Activated CD4-positive, alpha-beta T cell treated with anti-CD3 and anti-CD28 coated beads, Interleukin-2, amount 50 U/mL, for 16 hours (primary cell): Measurements from ENCODE around the gene CCL2.

ENCODE experiments used
- DNase-seq: peaks from one replicate; pipeline ENCODE4 v3.0.0-alpha.2; 2020

CCL2 gene

DNA sequence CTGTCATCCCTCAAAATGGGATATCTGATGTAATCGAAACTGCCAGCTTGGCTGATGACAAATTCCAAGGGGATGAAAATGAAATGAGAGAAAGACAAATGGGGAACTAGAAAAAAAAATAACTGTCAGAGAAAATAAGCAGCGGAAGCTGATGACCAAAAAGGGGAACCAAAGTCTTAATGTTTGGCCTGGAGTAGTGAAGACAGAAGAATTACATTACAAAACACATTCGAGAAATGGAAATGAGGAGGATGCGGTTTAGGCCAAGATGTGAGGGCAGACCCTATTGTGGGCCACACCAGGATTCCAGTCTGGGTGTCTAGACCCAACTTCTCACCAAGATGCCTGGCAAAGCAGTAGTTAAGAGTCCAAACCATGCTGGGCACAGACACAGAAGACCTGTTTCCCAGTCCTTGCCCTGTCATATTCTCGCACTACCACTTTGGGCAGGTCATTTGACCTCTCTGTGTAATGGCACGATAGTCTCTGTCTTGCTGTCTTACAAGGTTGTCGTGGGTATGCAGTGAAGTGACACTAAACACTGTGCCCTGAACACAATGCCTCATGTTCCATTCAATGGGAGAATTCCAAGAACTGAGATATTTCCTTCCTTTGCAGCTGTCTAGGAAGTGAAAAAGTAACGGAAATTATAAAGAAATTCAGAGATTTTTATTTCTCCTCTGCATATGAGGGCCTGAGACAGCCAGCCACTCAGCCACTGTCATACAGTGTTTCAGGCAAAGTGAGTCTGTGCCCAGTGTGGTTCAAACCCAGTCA, 12.3 kb upstream of the CCL2 start:
- no peak for DNase-seq

DNA sequence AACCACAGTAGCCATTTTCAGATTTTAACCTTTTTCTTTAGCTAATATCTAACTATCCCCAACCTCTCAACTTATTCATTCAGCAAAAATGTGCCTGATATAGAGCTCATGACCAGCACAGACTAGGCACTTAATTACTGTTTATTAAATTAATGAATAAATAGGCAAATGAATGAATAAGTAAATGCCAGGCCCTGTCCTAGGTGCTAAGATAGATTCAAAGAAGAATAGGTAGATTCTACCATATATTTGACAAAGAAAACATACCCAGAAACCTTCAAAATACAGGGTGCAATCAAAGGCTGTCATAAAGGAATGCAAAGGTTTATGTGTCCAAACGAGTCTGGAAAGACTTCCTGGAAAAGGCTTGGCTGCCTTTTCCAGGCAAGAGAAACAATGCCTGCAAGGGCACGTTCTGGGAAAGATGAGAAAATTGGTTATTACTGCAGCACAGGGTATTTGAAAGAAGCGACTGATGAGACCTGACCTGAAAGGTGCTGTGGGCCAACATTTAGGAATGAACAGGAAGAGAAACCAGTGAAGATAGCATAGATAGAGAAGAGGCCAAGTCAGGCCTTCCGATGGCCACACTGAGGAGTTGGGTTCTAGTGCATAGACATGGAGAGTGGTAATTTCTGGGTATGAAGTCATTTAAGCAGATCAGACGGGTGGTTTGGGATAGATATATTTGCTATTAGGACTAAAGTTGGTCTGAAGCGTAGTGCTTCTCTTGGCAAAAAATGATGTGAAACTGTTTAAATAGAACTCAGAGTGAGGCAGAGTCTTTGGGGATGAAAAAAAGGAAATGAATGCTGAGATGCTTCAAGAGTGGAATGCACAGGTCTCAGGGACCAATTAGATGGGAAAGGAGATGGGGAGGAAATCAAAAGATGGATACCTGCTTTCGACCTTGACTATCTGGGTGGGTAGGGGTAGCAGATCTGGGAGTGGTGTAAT, 11.4 kb upstream of the CCL2 start:
- no peak for DNase-seq

DNA sequence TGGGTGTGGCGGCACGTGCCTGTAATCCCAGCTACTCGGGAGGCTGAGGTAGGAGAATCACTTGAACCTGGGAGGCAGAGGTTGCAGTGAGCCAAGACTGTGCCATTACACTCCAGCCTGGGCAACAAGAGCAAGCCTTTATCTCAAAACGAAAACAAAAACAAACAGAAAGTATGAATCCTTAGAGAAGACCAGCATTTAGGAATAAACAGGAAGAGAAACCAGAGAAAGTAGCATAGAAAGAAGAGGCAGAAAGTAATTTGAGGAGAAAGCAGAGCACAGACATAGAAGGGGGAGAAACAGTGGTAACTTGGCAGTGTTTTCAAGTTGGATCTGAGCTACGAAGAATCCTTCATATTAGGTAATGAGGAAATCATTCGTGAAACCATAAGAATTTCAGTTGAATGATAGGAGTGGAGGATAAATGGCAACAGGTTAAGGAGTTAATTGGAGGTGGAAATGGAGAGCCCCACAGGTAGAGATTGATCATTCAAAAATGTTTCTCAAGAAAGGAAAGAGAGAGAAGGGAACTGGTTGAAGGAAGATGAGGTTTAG, 9.7 kb upstream of the CCL2 start:
- DNase-seq: no peak

DNA sequence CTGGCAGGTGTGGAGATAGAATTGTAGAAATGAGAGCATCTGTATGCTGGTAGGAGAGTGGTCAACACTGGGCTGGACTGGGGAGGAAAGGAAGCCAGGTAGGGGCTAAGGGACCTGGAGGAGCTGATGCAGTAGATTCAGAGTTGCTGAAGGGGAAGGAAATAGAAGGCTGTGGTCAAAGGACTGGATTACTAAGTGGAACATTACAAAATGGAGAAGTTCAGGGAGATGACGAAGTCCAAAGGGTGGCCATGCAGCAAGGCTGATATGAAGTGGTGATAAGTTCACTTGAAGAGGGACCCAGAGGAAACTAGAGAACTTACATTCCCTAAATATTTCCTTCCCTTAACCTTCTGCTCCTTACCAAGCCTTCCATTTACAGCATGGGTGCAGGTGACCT, 8.6 kb upstream of the CCL2 start:
- no peak for DNase-seq

DNA sequence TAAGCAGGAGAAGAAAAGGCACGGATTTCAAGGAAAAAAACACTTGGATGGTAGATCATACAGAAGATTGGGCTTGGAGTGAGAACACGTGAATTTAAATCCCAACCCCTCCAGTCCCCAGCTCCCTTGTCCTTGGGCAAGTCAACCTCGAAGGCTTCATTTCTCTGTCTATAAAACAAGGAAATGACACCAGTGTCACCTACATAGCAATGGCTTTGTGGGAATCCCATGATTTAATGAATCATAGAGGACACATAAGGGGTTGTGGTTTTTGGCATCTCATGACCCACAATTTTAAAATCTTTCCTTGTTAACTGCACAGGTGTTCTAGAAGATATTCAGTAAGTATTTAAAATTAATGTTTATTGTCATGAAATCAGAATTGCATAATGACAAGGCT, 8.2 kb upstream of the CCL2 start:
- no peak for DNase-seq

DNA sequence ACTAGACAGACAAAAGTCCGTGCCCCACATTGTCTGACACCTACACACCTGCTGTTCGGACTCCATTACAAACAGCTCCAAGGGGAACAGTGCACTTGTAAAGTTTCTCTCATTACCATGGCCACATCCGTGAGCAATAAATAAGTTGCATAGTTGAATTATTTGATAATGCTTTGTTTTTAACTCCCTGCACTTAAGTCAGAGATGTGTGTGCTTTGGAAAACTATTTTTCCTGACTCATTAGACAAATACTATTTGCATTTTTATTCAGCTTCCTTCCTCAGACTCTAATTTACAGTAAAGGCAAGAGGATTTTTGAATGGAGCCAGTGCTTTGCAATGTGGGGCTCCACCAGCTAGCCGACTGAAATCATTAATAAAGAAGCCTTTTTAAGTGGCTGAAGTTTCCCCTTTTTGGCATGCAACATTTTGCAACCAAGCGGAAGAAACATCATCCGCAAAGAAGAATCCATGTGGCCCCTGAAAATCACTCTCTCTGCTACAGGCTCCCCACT, 6.5 kb upstream of the CCL2 start:
- no peak for DNase-seq

DNA sequence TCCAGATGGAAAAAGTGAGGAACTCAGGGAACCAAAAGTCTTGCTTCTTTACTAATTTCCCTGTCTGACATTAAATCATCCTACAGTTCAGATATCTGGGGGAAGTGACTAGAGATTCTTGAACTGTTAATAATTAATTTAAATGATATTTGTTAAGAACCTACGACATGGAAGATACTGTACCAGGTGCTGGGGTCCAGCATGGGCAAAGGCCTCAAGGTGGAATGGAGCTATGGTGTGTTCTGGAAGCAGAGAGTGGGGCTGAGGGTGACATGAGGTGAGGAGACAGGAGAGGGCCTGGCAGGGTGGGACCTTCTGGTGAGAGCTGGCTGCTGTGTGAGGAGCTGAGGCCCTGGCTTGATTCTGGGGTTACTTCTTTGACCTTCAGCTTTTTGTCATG, 6.0 kb upstream of the CCL2 start:
- DNase-seq: no peak

DNA sequence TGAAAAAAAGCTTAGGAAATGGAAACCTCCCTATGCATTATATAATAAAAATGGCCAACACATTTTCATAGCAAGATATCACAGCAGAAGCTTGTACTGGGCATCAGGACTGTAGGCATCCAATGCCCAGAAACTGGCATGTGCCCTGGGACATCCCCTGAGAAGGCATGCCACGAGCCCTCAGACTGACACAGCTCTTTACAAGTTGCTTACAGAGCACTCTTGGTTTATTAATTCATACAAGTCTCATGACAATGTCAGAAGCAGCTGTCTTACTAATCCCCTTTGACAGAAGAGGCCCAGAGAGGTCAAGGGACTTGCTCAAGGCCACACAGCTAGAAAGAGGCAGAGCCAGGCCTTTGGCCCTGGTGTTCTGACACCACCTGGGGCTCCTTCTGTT, 5.6 kb upstream of the CCL2 start:
- no peak for DNase-seq

DNA sequence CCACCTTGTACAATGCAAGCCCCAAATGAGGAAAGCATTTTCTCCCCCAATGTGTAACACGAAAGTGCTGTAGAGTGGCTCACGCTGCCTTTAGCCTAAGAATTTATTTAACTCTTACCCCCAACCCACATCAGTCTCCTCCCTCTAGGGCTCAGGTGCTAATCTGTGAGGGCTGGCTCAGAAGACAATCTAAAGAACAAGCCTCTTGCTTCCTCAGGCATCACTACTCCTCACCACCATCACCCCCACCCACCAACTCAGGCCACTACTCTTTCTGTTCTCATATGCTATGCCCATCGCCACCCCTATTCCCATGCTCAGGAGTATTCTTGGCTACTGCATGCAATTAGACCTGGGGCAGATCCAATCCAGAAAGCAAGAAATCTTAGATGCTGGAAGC, 3.9 kb upstream of the CCL2 start:
- DNase-seq: no peak

DNA sequence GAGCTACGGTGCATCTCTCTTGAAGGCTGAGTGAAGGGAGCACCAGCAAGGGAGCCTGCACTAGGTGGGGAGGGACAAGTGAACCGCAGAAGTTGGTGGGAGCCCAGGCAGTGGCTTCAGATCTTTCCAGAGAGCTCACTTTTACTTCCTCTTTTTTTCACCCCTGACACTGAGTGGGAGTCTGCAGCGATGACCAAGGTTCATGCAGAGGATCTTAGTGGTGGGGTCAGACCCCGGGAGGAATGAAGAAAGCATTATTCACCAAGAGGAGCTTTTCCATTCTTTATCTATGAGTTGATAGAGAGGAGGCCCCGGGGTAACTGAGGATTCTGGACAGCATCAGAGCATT, 3.0 kb upstream of the CCL2 start:
- DNase-seq: no peak

DNA sequence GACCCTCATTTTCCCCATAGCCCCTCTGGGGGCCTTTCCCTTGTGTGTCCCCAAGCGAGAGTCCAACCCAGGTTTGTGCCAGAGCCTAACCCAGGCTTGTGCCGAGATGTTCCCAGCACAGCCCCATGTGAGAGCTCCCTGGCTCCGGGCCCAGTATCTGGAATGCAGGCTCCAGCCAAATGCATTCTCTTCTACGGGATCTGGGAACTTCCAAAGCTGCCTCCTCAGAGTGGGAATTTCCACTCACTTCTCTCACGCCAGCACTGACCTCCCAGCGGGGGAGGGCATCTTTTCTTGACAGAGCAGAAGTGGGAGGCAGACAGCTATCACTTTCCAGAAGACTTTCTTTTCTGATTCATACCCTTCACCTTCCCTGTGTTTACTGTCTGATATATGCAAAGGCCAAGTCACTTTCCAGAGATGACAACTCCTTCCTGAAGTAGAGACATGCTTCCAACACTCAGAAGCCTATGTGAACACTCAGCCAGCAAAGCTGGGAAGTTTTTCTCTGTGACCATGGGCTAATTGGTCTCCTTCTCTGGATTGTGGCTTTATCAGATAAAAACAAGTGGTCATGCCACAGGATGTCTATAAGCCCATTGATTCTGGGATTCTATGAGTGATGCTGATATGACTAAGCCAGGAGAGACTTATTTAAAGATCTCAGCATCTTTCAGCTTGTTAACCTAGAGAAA, 2.5 kb upstream of the CCL2 start:
- DNase-seq: no peak

DNA sequence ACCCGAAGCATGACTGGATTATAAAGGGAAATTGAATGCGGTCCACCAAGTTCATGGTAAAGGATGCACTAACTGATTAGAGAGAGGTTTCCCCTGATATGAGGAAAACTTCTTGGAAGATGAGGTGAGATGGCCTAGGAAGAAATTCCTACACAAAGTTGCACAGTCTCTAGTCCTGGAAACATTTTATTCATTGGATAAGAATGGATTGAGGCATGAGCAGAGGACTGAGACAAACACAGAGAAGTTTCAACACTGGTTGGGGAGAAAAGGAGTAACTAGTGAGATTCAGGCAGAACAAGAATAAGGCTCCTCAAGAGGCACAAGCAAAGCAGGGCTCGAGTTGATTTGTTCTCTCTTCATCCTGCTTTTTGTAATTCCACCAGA, 2.0 kb upstream of the CCL2 start:
- no peak for DNase-seq

DNA sequence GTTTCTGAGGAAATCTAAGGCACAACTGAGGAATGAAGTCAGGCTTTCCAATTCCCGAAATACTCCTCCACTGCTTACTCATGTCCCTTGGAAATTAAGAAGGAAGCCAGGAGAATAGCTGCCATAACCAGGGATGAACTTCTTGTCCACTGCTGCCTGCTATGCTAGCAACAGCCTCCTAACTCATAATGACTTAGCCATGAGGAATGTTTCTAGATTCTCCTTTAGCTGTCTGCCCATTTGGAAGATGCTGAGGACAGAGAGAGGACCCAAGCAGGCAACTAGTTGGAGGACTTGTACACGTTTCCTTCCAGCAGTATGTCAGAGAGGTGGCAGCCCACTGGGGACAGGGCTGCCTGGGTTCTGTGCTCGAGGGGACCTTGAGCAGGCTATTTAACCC, 939 bp upstream of the CCL2 start:
- no peak for DNase-seq

DNA sequence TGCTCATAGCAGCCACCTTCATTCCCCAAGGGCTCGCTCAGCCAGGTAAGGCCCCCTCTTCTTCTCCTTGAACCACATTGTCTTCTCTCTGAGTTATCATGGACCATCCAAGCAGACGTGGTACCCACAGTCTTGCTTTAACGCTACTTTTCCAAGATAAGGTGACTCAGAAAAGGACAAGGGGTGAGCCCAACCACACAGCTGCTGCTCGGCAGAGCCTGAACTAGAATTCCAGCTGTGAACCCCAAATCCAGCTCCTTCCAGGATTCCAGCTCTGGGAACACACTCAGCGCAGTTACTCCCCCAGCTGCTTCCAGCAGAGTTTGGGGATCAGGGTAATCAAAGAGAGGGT, 272 bp downstream of the CCL2 start:
- DNase-seq: no peak

DNA sequence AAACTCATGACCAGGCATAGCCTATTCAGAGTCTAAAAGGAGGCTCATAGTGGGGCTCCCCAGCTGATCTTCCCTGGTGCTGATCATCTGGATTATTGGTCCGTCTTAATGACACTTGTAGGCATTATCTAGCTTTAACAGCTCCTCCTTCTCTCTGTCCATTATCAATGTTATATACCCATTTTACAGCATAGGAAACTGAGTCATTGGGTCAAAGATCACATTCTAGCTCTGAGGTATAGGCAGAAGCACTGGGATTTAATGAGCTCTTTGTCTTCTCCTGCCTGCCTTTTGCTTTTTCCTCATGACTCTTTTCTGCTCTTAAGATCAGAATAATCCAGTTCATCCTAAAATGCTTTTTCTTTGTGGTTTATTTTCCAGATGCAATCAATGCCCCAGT, 756 bp downstream of the CCL2 start:
- no peak for DNase-seq

DNA sequence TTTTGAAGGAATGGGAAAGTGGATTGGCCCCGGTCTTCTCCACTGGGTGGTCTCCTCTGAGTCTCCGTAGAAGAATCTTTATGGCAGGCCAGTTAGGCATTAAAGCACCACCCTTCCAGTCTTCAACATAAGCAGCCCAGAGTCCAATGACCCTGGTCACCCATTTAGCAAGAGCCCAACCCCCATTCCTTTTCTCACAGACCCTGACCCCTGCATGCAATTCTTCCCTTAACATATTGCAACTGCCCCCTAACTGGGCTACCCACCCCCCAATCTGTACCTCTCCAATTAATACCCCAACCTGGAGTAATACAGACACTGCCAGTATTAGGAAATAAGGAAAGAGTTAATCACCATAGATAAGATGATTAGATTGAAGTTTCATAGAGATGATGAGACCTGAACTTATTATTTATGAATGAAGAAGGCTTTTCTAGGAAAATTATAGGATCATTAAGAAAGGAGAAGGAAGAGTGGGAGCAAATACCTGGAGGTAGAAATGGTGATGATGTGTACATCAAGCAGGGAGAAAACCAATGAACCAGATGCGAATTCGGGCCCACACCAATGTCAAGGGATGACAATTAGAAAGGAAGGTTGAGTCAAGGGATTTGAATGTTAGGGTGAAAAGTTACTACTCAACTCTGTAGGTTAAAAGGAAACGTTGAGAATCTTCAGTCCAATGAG, 2.4 kb downstream of the CCL2 start:
- no peak for DNase-seq

DNA sequence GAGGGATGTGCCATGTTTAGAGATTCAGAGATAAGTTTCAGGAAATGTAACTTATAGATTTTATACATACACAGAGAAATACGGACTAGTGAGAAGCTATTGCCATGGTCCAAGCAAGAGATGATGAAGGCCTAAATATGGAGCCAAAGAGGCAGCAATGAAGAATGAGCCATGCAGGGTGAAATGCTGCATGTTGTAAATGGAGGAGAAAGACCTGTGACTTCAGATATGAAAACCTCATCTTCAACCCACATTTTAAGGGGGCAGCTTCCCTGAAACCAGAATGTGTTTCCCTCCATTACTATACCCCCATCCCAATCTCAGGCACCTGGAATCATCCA, 2.9 kb downstream of the CCL2 start:
- no peak for DNase-seq

DNA sequence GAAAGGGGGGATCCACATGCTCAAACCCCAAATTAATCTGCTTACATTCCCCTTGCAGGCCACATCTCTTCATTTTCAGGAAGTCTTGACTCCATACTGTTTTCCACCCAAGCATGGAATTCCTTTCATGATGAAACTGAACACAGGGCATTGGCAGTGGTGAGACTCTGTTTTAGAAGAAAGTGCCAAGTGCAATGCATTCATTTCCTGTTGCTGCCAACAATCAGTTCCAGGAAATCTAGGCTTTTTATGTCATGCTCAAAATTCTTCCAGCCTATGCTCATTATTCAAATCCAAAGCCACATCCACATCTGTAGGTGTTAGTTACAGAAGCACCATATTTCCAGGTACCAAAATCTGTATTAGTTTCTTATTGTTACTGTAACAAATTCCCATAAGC, 4.1 kb downstream of the CCL2 start:
- DNase-seq: no peak

DNA sequence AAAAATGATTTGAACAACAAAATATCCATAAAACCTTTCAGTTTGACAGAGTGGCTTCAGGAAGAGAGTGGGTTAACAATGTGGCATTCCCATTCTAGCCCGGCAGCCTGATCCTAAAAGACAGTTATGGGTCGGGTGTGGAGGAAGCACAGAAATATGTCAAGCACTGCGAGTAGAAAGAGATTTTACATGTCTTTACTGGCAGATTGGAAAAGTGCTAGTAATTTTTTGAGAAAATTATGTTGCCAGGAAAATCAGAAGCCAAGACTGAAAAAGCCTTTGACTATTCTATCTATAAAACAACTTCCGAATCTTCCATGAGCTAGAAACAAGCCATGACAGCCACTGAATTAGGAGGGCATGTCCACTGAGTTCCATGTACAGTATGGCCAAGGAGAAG, 5.8 kb downstream of the CCL2 start:
- no peak for DNase-seq

DNA sequence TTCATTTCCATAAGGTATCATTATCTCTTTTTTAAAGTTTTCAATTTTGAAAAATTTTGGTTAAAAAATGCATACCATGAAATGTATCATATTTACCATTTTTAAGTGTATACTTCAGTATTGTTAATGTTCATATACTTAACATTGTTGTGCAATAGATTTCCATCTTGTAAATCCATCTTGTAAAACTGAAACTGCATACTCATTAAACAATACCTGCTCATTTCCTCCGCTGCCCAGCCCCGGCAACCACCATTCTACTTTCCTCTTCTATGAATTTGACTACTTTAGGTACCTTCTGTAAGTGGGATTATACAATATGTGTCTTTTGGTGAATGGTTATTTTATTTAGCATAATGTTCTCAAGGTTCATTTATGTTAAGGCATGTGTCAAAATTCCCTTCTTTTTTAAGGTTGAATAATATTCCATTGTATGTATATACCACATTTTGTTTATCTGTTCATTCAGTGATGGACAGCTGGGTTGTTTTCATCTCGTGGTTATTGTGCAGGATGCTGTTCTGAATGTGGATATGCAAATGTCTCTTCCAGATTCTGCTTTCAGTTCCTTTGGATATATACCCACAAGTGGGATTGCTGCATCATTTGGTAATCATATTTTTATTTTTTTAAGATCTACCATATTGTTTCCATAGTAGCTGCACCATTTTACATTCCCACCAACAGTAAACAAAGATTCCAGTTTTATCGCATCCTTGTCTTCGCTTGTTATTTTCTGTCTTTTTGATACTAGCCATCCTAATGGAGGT, 6.7 kb downstream of the CCL2 start:
- DNase-seq: peak; percentile 67

DNA sequence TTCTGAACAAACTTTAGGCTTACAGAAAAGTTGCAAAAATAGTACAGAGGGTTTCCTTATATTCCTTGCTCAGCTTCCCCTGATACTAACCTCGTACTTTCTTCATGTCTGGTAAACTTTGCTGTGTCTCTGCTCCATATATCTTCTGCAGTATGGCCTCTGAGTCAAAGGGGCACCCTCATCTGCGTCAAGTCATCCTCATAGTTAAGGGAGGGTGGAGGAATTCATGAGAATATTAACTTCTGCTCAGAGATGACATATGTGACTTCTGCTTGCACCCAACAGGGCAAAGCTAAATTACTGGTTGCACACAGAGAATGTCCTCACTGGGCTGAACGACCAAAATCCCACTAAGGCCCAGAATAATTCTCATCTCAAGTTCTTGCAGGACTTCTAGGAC, 10.6 kb downstream of the CCL2 start:
- DNase-seq: no peak

DNA sequence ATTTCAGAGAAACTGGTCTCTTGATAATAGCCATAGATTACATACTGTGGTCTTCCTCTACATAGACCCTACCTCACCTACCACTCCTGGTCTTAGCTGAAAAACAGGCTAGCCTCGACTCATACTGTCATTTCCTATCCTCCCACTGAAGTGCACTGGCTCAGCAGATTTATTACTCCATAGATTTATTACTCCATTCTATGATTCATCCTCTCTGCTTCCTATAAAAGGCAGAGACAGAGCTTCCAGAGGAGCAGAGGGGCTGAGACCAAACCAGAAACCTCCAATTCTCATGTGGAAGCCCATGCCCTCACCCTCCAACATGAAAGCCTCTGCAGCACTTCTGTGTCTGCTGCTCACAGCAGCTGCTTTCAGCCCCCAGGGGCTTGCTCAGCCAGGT, 14.9 kb downstream of the CCL2 start, which contains the start of gene CCL7:
CCL7 (plus strand) TSS at position 253 of the 400 bp plus-strand sequence; CDS start at position 323, 70 bp downstream.
- DNase-seq: no peak
